Heart left ventricle (tissue), 13 donors: ENCODE measurements around the gene SLCO3A1.

Source experiments
- CTCF ChIP-seq, 12 donors: fragments of 200-600 bp; sonication (generic) in 4 of 12; IDR thresholded peaks; one replicate each; pipeline versions ENCODE4 v1.5.0 to v1.8.0; 2018 to 2022; ENCODE audit warnings: antibody characterized with exemption in 12 of 12, mild to moderate bottlenecking in 5 of 12
- POLR2A ChIP-seq, 2 donors: fragments of 450-650 bp; IDR thresholded peaks; one replicate each; pipeline ENCODE4 v1.6.1; 2017; ENCODE audit warnings: antibody characterized with exemption in 2 of 2, mild to moderate bottlenecking in 2 of 2, moderate library complexity in 2 of 2
- donor health status: ischemic (EF 13 %, LVEDD 7.1; RV severe dilation, severe dysfunction).
- donor health status: DM: no; HTN: yes; CAD: no.
- donor health status: DM: no; HTN: no; CAD: no.
- donor health status: ischemic (EF 25% LVEDD 6.9; RV normal size, moderate dysfunction).
- donor health status: ischemic (EF 25% LVEDD 5.7; RV mildly dilated, moderate dysfunction).
- donor health status: ischemic (EF 35%, LVEDD 5.7; RV mildly dilated, moderate dysfunction).
- donor health status: nonischemic (EF 11% LVEDD 7.7; RV severe dilation, severe dysfunction).
- donor health status: DM: yes; HTN: yes; CAD: no.
- donor health status: PGD.
- donor health status: ischemic (EF 29% LVEDD 5.4; RV normal size, mild dysfunction).
- donor health status: nonischemic (EF 23%, LVEDD 6.1; RV moderate dilation, normal function).

- TF ChIP-seq POLR2A (IDR thresholded peaks at IDR 0.05) (no peak), CTCF (IDR thresholded peaks at IDR 0.05) (no peak)
Observed at GRCh38 chr15:91936927-91937326, 83.4 kb downstream of the SLCO3A1 start.
